Upper lobe of left lung (tissue), 4 donors: ENCODE data around the gene KCNAB1.

Source experiments
- EP300 ChIP-seq, 4 donors: sonication (generic); formaldehyde crosslinking; IDR thresholded peaks; one replicate each; pipeline ENCODE4 v1.5.1; 2017; ENCODE audit warnings: antibody characterized with exemption in 4 of 4, control low read depth in 2 of 4
- POLR2A ChIP-seq, 4 donors: fragments of 450-650 bp; IDR thresholded peaks; one replicate each; pipeline ENCODE4 v1.5.1; 2016 to 2017; ENCODE audit warnings: antibody characterized with exemption in 4 of 4, mild to moderate bottlenecking in 2 of 4
- POLR2AphosphoS5 ChIP-seq, 2 donors: sonication (generic); formaldehyde crosslinking; IDR thresholded peaks; one replicate each; pipeline ENCODE4 v1.5.1; 2017; ENCODE audit warnings: antibody characterized with exemption in 2 of 2
- TF ChIP-seq, protein P1 (sequence below), 6 experiments: fragments of 450-650 bp in 4 of 6; fragments of 200-600 bp in 2 of 6; sonication (generic) in 2 of 6; IDR thresholded peaks; one replicate each; pipeline ENCODE4 v1.5.1; 2016 to 2019; ENCODE audit warnings: antibody characterized with exemption in 6 of 6

DNA sequence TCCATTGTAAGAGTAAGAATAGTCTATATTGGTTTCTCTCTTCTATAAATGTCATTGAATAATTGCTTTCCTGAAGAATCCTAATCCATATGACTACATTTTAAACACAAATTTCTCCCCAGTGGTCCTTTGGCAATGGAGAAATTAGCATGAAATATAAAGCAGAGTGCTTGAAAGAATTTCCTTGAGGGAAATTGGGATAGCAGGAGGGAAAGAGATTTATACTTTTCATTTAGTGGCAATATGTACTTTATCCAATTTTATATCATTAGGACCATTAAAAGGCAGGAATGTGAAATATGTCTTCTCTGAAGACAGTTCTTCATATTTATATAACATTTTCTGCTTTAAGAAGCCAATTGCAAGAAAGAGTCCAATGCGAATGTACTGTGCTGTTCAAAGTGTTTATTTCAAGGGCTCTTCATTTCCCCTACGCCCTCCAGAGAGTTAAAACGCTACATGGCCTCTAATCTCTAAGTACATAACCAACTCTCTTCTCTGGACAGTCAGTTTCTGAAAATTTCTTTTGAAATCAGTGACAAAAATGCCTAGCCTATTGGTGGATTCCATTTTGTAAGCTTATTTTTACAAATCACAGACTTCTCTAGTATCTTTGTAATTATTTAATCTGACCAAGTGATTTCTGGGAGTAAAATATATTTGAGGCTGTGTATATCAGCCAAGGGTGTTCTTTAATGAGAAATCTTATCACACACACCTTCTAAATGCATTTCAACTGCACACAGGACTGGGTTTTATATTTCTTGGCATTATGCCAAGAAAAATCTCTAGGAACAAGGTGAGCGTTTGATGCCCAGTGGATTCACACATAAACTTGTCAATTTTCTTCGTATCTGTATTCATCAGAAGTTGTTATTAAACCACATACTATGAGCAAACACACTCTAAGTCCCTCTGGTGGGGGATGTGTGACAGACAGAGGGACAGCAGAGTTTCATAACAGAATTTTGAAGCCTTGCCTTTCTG is 51.2 kb downstream of the KCNAB1 start:
- TF ChIP-seq, protein P1, sequence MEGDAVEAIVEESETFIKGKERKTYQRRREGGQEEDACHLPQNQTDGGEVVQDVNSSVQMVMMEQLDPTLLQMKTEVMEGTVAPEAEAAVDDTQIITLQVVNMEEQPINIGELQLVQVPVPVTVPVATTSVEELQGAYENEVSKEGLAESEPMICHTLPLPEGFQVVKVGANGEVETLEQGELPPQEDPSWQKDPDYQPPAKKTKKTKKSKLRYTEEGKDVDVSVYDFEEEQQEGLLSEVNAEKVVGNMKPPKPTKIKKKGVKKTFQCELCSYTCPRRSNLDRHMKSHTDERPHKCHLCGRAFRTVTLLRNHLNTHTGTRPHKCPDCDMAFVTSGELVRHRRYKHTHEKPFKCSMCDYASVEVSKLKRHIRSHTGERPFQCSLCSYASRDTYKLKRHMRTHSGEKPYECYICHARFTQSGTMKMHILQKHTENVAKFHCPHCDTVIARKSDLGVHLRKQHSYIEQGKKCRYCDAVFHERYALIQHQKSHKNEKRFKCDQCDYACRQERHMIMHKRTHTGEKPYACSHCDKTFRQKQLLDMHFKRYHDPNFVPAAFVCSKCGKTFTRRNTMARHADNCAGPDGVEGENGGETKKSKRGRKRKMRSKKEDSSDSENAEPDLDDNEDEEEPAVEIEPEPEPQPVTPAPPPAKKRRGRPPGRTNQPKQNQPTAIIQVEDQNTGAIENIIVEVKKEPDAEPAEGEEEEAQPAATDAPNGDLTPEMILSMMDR (IDR thresholded peaks at IDR 0.05), result no peak
- TF ChIP-seq POLR2A (IDR thresholded peaks at IDR 0.05), result no peak
- no peak for TF ChIP-seq EP300 (IDR thresholded peaks at IDR 0.05)
- no peak for TF ChIP-seq POLR2AphosphoS5 (IDR thresholded peaks at IDR 0.05)
